Ramos (cell line): ENCODE results near the gene GPR25.

Source experiments
- in situ Hi-C: fragments of 300-500 bp; cut with MboI; formaldehyde crosslinking; loops from one replicate; pipeline ENCODE4 v1.14.3; 2022; ENCODE audit warnings: low sequenced_read_pairs; ENCODE audit not compliant: unreplicated experiment

Gene GPR25

GRCh38 chr1:200892958-200893357 is 20.2 kb downstream of the GPR25 start:
- in situ Hi-C loops = no loop called here

GRCh38 chr1:200893411-200893901 is 20.7 kb downstream of the GPR25 start:
- in situ Hi-C loops = no loop called here

- in situ Hi-C loops = no loop called here
Observed at GRCh38 chr1:200894712-200895442, 22.1 kb downstream of the GPR25 start, which contains the start of gene INAVA. Gene INAVA (plus strand): TSS chr1:200894900. CDS start chr1:200898401, 3,501 bp downstream.

GRCh38 chr1:200895443-200895789 is 22.6 kb downstream of the GPR25 start:
- in situ Hi-C loops = no loop called here

GRCh38 chr1:200895801-200896530 is 23.2 kb downstream of the GPR25 start:
- in situ Hi-C loops = no loop called here

- in situ Hi-C loops = no loop called here
Observed at GRCh38 chr1:200896531-200897196, 23.9 kb downstream of the GPR25 start.

- in situ Hi-C loops = no loop called here
Observed at GRCh38 chr1:200897259-200897658, 24.5 kb downstream of the GPR25 start.

GRCh38 chr1:200899015-200899386 is 26.2 kb downstream of the GPR25 start:
- in situ Hi-C loops = no loop called here

- in situ Hi-C loops = no loop called here
Observed at GRCh38 chr1:200899451-200899915, 26.7 kb downstream of the GPR25 start.

- in situ Hi-C loops = no loop called here
Observed at GRCh38 chr1:200899954-200900867, 27.4 kb downstream of the GPR25 start.

GRCh38 chr1:200900877-200901276 is 28.1 kb downstream of the GPR25 start:
- in situ Hi-C loops = no loop called here

- in situ Hi-C loops = no loop called here
Observed at GRCh38 chr1:200901350-200901749, 28.6 kb downstream of the GPR25 start.

GRCh38 chr1:200901796-200902444 is 29.1 kb downstream of the GPR25 start:
- in situ Hi-C loops = no loop called here

GRCh38 chr1:200903793-200904192 is 31.0 kb downstream of the GPR25 start:
- in situ Hi-C loops = no loop called here

- in situ Hi-C loops = no loop called here
Observed at GRCh38 chr1:200904772-200905171, 32.0 kb downstream of the GPR25 start.

GRCh38 chr1:200905411-200906052 is 32.8 kb downstream of the GPR25 start:
- in situ Hi-C loops = no loop called here

- in situ Hi-C loops = no loop called here
Observed at GRCh38 chr1:200906491-200906890, 33.7 kb downstream of the GPR25 start.

- in situ Hi-C loops = no loop called here
Observed at GRCh38 chr1:200907611-200908097, 34.9 kb downstream of the GPR25 start.
